Gastroesophageal sphincter (tissue), 3 donors: ENCODE results near the gene FHIT.

ENCODE experiments used
- EP300 ChIP-seq: sonication (generic); formaldehyde crosslinking; IDR thresholded peaks from one replicate; pipeline ENCODE4 v1.6.1; 2017; ENCODE audit warnings: antibody characterized with exemption, mild to moderate bottlenecking
- POLR2A ChIP-seq, 2 donors: fragments of 450-650 bp; IDR thresholded peaks; one replicate each; pipeline ENCODE4 v1.6.1; 2017; ENCODE audit warnings: antibody characterized with exemption in 2 of 2, mild to moderate bottlenecking in 2 of 2, moderate library complexity in 1 of 2
- POLR2AphosphoS5 ChIP-seq: sonication (generic); formaldehyde crosslinking; IDR thresholded peaks from one replicate; pipeline ENCODE4 v1.6.1; 2017; ENCODE audit warnings: antibody characterized with exemption
- TF ChIP-seq, protein P1 (sequence below), 4 experiments: fragments of 200-600 bp in 2 of 4; fragments of 450-650 bp in 2 of 4; sonication (generic) in 1 of 4; IDR thresholded peaks; one replicate each; pipeline ENCODE4 v1.5.1; 2017 to 2019; ENCODE audit warnings: antibody characterized with exemption in 4 of 4, mild to moderate bottlenecking in 2 of 4, moderate library complexity in 2 of 4

DNA sequence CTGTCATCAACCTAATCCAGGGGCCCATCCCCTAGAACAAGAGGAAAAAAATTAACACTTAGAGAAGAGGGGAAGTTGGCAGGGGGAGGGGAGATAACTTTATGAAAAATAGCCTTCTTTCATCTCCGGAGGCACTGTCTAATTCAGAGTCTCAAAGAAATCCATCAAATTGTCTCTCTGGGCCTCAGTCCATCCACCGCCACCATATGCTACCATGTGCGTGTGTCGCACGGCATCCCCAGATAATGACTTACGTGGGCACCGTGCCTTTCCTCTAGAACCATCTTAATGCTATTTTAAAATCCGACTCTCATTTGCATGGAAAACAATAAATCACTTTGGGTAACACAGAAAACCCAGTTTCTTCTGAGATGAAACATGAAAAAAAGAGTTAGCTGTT lies 619.7 kb downstream of the FHIT start:
- TF ChIP-seq, protein P1, sequence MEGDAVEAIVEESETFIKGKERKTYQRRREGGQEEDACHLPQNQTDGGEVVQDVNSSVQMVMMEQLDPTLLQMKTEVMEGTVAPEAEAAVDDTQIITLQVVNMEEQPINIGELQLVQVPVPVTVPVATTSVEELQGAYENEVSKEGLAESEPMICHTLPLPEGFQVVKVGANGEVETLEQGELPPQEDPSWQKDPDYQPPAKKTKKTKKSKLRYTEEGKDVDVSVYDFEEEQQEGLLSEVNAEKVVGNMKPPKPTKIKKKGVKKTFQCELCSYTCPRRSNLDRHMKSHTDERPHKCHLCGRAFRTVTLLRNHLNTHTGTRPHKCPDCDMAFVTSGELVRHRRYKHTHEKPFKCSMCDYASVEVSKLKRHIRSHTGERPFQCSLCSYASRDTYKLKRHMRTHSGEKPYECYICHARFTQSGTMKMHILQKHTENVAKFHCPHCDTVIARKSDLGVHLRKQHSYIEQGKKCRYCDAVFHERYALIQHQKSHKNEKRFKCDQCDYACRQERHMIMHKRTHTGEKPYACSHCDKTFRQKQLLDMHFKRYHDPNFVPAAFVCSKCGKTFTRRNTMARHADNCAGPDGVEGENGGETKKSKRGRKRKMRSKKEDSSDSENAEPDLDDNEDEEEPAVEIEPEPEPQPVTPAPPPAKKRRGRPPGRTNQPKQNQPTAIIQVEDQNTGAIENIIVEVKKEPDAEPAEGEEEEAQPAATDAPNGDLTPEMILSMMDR (IDR thresholded peaks at IDR 0.05), result no peak
- TF ChIP-seq POLR2A (IDR thresholded peaks at IDR 0.05) (no peak), EP300 (no peak), POLR2AphosphoS5 (no peak)
